ENCODE measurements around the gene SIPA1L3.

DNA sequence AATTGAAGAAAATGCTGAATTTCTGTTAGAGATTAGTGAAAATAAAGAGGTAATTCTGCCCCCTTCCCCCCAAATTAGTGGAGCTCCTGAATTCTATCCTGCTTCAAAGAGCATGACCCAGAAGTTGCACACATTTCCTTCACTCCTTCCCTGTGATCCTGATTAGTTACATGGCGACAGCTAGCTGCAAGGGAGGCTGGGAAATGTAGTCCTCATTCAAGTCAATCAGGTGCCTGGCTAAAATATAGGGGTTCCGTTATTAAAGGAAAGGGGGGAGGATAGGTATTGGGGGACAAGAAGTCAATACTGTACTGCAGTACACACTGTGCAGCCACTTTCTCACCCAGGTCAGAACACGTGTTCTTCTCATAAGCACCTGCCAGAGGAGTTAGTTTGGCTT is 65.8 kb downstream of the SIPA1L3 start:
- TF ChIP-seq EZH2 (IDR thresholded peaks at IDR 0.05; ENCODE audit: low read depth, unreplicated experiment): no peak
- TF ChIP-seq, protein P1, sequence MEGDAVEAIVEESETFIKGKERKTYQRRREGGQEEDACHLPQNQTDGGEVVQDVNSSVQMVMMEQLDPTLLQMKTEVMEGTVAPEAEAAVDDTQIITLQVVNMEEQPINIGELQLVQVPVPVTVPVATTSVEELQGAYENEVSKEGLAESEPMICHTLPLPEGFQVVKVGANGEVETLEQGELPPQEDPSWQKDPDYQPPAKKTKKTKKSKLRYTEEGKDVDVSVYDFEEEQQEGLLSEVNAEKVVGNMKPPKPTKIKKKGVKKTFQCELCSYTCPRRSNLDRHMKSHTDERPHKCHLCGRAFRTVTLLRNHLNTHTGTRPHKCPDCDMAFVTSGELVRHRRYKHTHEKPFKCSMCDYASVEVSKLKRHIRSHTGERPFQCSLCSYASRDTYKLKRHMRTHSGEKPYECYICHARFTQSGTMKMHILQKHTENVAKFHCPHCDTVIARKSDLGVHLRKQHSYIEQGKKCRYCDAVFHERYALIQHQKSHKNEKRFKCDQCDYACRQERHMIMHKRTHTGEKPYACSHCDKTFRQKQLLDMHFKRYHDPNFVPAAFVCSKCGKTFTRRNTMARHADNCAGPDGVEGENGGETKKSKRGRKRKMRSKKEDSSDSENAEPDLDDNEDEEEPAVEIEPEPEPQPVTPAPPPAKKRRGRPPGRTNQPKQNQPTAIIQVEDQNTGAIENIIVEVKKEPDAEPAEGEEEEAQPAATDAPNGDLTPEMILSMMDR (conservative IDR thresholded peaks at IDR 0.05; ENCODE audit: low read depth in 2 of 2): no peak
- TF ChIP-seq, protein P2, sequence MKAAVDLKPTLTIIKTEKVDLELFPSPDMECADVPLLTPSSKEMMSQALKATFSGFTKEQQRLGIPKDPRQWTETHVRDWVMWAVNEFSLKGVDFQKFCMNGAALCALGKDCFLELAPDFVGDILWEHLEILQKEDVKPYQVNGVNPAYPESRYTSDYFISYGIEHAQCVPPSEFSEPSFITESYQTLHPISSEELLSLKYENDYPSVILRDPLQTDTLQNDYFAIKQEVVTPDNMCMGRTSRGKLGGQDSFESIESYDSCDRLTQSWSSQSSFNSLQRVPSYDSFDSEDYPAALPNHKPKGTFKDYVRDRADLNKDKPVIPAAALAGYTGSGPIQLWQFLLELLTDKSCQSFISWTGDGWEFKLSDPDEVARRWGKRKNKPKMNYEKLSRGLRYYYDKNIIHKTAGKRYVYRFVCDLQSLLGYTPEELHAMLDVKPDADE (IDR thresholded peaks at IDR 0.05): no peak
- no peak for TF ChIP-seq EZH2phosphoT487 (IDR thresholded peaks at IDR 0.05; ENCODE audit: unreplicated experiment)
- no peak for TF ChIP-seq POLR2AphosphoS5 (IDR thresholded peaks at IDR 0.05; ENCODE audit: low read depth)
- TF ChIP-seq, protein P3, sequence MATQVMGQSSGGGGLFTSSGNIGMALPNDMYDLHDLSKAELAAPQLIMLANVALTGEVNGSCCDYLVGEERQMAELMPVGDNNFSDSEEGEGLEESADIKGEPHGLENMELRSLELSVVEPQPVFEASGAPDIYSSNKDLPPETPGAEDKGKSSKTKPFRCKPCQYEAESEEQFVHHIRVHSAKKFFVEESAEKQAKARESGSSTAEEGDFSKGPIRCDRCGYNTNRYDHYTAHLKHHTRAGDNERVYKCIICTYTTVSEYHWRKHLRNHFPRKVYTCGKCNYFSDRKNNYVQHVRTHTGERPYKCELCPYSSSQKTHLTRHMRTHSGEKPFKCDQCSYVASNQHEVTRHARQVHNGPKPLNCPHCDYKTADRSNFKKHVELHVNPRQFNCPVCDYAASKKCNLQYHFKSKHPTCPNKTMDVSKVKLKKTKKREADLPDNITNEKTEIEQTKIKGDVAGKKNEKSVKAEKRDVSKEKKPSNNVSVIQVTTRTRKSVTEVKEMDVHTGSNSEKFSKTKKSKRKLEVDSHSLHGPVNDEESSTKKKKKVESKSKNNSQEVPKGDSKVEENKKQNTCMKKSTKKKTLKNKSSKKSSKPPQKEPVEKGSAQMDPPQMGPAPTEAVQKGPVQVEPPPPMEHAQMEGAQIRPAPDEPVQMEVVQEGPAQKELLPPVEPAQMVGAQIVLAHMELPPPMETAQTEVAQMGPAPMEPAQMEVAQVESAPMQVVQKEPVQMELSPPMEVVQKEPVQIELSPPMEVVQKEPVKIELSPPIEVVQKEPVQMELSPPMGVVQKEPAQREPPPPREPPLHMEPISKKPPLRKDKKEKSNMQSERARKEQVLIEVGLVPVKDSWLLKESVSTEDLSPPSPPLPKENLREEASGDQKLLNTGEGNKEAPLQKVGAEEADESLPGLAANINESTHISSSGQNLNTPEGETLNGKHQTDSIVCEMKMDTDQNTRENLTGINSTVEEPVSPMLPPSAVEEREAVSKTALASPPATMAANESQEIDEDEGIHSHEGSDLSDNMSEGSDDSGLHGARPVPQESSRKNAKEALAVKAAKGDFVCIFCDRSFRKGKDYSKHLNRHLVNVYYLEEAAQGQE (IDR thresholded peaks at IDR 0.05; ENCODE audit: unreplicated experiment): no peak
- no peak for TF ChIP-seq JUNB (IDR thresholded peaks at IDR 0.05; ENCODE audit: unreplicated experiment)
- TF ChIP-seq ZNF331 (CRISPR knock-in tag; IDR thresholded peaks at IDR 0.05; ENCODE audit: low read depth): no peak
- no peak for TF ChIP-seq NANOG (IDR thresholded peaks at IDR 0.05; ENCODE audit: borderline replicate concordance)
- no peak for TF ChIP-seq CREB1 (CRISPR knock-in tag; IDR thresholded peaks at IDR 0.05; ENCODE audit: low read depth)

Data from GM23338 (cell line).